HG03457 (cell line): Measurements from ENCODE around the gene HCRTR1.

Experiments used
- ATAC-seq: cut with Tn5 transposase; IDR thresholded peaks from one replicate; pipeline ENCODE4 v1.9.1; 2021; ENCODE audit warnings: moderate number of reproducible peaks; ENCODE audit not compliant: unreplicated experiment

Gene HCRTR1

GRCh38 chr1:31617218-31617915, at the start of gene HCRTR1:
HCRTR1 (plus strand) TSS chr1:31617689; CDS start chr1:31619193, 1,504 bp downstream.
- ATAC-seq, result no peak

GRCh38 chr1:31567956-31568570, 49.4 kb upstream of the HCRTR1 start:
- no peak for ATAC-seq

GRCh38 chr1:31568895-31569595, 48.4 kb upstream of the HCRTR1 start:
- ATAC-seq, result no peak

- ATAC-seq, result no peak
These were observed 47.8 kb upstream of the HCRTR1 start for GRCh38 chr1:31569596-31570173.

- ATAC-seq, result no peak
These were observed 47.3 kb upstream of the HCRTR1 start for GRCh38 chr1:31570228-31570627.

- ATAC-seq, result no peak
These were observed 46.6 kb upstream of the HCRTR1 start for GRCh38 chr1:31570906-31571305.

- no peak for ATAC-seq
These were observed 45.9 kb upstream of the HCRTR1 start for GRCh38 chr1:31571340-31572295.

- ATAC-seq, result no peak
These were observed 45.0 kb upstream of the HCRTR1 start for GRCh38 chr1:31572323-31573104.

- no peak for ATAC-seq
These were observed 44.2 kb upstream of the HCRTR1 start for GRCh38 chr1:31573261-31573660.

- no peak for ATAC-seq
These were observed 42.6 kb upstream of the HCRTR1 start for GRCh38 chr1:31574749-31575368.

GRCh38 chr1:31575369-31576140, 41.9 kb upstream of the HCRTR1 start:
- no peak for ATAC-seq

- no peak for ATAC-seq
These were observed 41.3 kb upstream of the HCRTR1 start, which contains the start of gene TINAGL1 for GRCh38 chr1:31576201-31576669. TINAGL1 (plus strand) TSS chr1:31576515; CDS start chr1:31577149, 634 bp downstream.

- no peak for ATAC-seq
These were observed 40.6 kb upstream of the HCRTR1 start for GRCh38 chr1:31576743-31577455.

GRCh38 chr1:31577515-31578192, 39.8 kb upstream of the HCRTR1 start:
- ATAC-seq, result no peak

GRCh38 chr1:31579374-31579773, 38.1 kb upstream of the HCRTR1 start:
- ATAC-seq, result no peak

GRCh38 chr1:31580513-31580870, 37.0 kb upstream of the HCRTR1 start:
- ATAC-seq, result no peak

GRCh38 chr1:31580891-31581603, 36.4 kb upstream of the HCRTR1 start:
- ATAC-seq, result no peak
